Endothelial cell (in vitro differentiated cells): ENCODE results near the gene KRTAP3-2. TPM values are rescaled to one million over a fixed set of nuclear protein-coding genes. Genes with fewer than 3 reads are reported as not detected.

Experiments
- DNase-seq: peaks from one replicate; pipeline ENCODE4 v3.0.0; 2021; ENCODE audit warnings: low spot score
- H3K27ac Mint-ChIP-seq: one replicate; pipeline ENCODE4 v1.8.0; 2021; ENCODE audit warnings: mixed read lengths, inconsistent platforms; ENCODE audit not compliant: unreplicated experiment
- H3K27me3 Mint-ChIP-seq: one replicate; pipeline ENCODE4 v1.8.0; 2021; ENCODE audit warnings: mild to moderate bottlenecking, moderate library complexity, mixed read lengths, inconsistent platforms; ENCODE audit not compliant: unreplicated experiment
- H3K36me3 Mint-ChIP-seq: one replicate; pipeline ENCODE4 v1.8.0; 2021; ENCODE audit warnings: mild to moderate bottlenecking, low read depth, mixed read lengths, inconsistent platforms; ENCODE audit not compliant: unreplicated experiment
- H3K4me1 Mint-ChIP-seq: one replicate; pipeline ENCODE4 v1.8.0; 2021; ENCODE audit warnings: mild to moderate bottlenecking, mixed read lengths, inconsistent platforms; ENCODE audit not compliant: unreplicated experiment
- H3K4me3 Mint-ChIP-seq: one replicate; pipeline ENCODE4 v1.8.0; 2021; ENCODE audit warnings: mild to moderate bottlenecking, mixed read lengths, inconsistent platforms; ENCODE audit not compliant: unreplicated experiment
- H3K9me3 Mint-ChIP-seq: one replicate; pipeline ENCODE4 v1.8.0; 2021; ENCODE audit warnings: mixed read lengths, inconsistent platforms; ENCODE audit not compliant: unreplicated experiment
- total RNA-seq: library from RNA; stranded (reverse); fragmentation: NEBNext Ultra II Directional; extraction: Animal tissue kit (Norgen Biotek cat#: 25700); gene quantifications from one replicate; pipeline ENCODE4 v1.2.1, GENCODE V29; 2021; ENCODE audit not compliant: unreplicated experiment
- TF ChIP-seq, protein P1 (sequence below): fragments of 200-600 bp; sonication (generic); IDR thresholded peaks from one replicate; pipeline ENCODE4 v1.5.0; 2021; ENCODE audit warnings: antibody characterized with exemption; ENCODE audit not compliant: unreplicated experiment

KRTAP3-2 gene
- total RNA-seq, 1 donor from 2014 or later, result not detected

DNA sequence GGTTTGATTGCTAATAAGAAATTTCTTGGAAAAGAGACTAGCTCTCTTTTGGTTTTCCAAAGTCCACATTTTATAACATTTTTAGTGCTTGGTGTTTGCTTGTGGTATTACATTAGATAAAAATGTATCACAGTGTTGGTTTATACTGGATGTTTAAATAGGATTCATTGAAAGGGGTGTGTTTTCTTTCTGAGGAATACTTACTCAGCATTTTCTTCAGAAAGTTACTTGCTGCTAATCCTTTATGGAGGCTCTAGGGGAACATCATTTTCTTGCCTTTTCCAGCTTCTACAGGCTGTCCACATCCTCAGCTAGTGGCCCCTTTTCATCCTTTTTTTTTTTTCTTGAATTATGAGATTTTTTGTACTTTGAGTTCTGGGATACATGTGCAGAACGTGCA is 32.1 kb downstream of the KRTAP3-2 start:
- no peaks in the 10 kb centered on the region for H3K9me3 Mint-ChIP-seq
- H3K4me3 Mint-ChIP-seq, result no peak overlapping the region
- TF ChIP-seq, protein P1, sequence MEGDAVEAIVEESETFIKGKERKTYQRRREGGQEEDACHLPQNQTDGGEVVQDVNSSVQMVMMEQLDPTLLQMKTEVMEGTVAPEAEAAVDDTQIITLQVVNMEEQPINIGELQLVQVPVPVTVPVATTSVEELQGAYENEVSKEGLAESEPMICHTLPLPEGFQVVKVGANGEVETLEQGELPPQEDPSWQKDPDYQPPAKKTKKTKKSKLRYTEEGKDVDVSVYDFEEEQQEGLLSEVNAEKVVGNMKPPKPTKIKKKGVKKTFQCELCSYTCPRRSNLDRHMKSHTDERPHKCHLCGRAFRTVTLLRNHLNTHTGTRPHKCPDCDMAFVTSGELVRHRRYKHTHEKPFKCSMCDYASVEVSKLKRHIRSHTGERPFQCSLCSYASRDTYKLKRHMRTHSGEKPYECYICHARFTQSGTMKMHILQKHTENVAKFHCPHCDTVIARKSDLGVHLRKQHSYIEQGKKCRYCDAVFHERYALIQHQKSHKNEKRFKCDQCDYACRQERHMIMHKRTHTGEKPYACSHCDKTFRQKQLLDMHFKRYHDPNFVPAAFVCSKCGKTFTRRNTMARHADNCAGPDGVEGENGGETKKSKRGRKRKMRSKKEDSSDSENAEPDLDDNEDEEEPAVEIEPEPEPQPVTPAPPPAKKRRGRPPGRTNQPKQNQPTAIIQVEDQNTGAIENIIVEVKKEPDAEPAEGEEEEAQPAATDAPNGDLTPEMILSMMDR, result no peak
- no peak for DNase-seq
- H3K36me3 Mint-ChIP-seq, result no peaks in the 10 kb centered on the region
- H3K27ac Mint-ChIP-seq, result no peak overlapping the region
- H3K4me1 Mint-ChIP-seq, result no peaks in the 10 kb centered on the region
- no peaks in the 10 kb centered on the region for H3K27me3 Mint-ChIP-seq

GRCh38 chr17:40966848-40967247 is 32.9 kb downstream of the KRTAP3-2 start, which contains the start of gene KRT39:
Gene KRT39 (minus strand): TSS chr17:40966948. CDS start chr17:40966856, 92 bp downstream.
- TF ChIP-seq, protein P1, result no peak
- Mint-ChIP-seq H3K9me3 (no peaks in the 10 kb centered on the region), H3K27me3 (no peaks in the 10 kb centered on the region), H3K27ac (no peak within 1 kb of the TSS), H3K36me3 (no peaks in the 10 kb centered on the region), H3K4me1 (no peaks in the 10 kb centered on the region), H3K4me3 (no peak within 1 kb of the TSS)
- no peak for DNase-seq

GRCh38 chr17:40963838-40964237 is 35.9 kb downstream of the KRTAP3-2 start:
- H3K4me1 Mint-ChIP-seq, result no peaks in the 10 kb centered on the region
- no peak overlapping the region for H3K4me3 Mint-ChIP-seq
- TF ChIP-seq, protein P1, result peak; percentile 80
- H3K27ac Mint-ChIP-seq, result no peak overlapping the region
- H3K36me3 Mint-ChIP-seq, result no peaks in the 10 kb centered on the region
- no peaks in the 10 kb centered on the region for H3K9me3 Mint-ChIP-seq
- DNase-seq, result no peak
- no peaks in the 10 kb centered on the region for H3K27me3 Mint-ChIP-seq

- Mint-ChIP-seq H3K9me3 (no peaks in the 10 kb centered on the region), H3K4me1 (no peaks in the 10 kb centered on the region), H3K27me3 (no peaks in the 10 kb centered on the region), H3K27ac (no peak overlapping the region), H3K4me3 (no peak overlapping the region), H3K36me3 (no peaks in the 10 kb centered on the region)
- TF ChIP-seq, protein P1, result no peak
- DNase-seq, result no peak
Observed at GRCh38 chr17:40962059-40962561, 37.6 kb downstream of the KRTAP3-2 start.

- Mint-ChIP-seq H3K27ac (no peak overlapping the region), H3K27me3 (no peaks in the 10 kb centered on the region), H3K36me3 (no peaks in the 10 kb centered on the region), H3K4me3 (no peak overlapping the region), H3K9me3 (no peaks in the 10 kb centered on the region), H3K4me1 (no peaks in the 10 kb centered on the region)
- DNase-seq, result no peak
- TF ChIP-seq, protein P1, result no peak
Observed at GRCh38 chr17:40961591-40961990, 38.1 kb downstream of the KRTAP3-2 start.
